GM10266 (cell line): Measurements from ENCODE around the gene KCNH2.

Source experiments
- DNase-seq: peaks from one replicate; pipeline ENCODE4 v3.0.0; 2012; ENCODE audit errors: extremely low spot score
- TF ChIP-seq, protein P1 (sequence below): IDR thresholded peaks from 2 replicates; pipeline ENCODE4 v1.5.1; 2012; ENCODE audit warnings: mild to moderate bottlenecking, low read depth; ENCODE audit not compliant: control insufficient read depth, insufficient read depth; ENCODE audit errors: missing control alignments

The KCNH2 gene

DNA sequence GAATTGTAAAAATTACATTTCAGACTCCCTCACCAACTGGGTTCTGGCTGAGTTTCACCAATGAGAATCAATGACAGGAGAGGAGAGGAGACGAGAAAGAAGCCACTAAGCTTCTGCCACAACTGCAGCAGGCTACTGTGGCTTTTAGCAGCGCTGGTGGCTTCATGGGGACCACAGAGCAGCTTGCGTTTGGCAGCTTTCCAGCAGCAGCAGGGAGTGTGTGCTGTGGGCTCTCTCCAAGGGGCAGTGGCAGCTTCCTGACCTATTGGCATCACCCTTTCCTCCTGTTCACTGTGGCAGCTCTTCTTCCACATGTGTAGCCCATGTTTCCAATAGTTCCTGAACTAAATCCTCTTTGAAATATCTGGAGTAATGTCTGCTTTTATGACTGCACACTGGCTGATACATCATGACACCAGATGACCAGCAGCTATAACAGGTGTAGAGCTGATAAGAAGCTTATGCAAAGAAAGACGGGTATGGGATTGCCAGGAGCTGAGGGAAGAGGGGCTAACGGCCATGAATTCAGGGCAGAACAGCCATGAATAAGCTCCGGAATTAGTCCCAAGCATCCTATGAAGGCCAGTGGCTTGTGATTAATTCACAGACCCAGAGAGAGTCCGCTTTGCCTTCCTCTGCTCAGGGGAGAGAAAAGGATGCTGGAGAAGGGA, 46.8 kb downstream of the KCNH2 start:
- DNase-seq: no peak
- TF ChIP-seq, protein P1, sequence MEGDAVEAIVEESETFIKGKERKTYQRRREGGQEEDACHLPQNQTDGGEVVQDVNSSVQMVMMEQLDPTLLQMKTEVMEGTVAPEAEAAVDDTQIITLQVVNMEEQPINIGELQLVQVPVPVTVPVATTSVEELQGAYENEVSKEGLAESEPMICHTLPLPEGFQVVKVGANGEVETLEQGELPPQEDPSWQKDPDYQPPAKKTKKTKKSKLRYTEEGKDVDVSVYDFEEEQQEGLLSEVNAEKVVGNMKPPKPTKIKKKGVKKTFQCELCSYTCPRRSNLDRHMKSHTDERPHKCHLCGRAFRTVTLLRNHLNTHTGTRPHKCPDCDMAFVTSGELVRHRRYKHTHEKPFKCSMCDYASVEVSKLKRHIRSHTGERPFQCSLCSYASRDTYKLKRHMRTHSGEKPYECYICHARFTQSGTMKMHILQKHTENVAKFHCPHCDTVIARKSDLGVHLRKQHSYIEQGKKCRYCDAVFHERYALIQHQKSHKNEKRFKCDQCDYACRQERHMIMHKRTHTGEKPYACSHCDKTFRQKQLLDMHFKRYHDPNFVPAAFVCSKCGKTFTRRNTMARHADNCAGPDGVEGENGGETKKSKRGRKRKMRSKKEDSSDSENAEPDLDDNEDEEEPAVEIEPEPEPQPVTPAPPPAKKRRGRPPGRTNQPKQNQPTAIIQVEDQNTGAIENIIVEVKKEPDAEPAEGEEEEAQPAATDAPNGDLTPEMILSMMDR: no peak

DNA sequence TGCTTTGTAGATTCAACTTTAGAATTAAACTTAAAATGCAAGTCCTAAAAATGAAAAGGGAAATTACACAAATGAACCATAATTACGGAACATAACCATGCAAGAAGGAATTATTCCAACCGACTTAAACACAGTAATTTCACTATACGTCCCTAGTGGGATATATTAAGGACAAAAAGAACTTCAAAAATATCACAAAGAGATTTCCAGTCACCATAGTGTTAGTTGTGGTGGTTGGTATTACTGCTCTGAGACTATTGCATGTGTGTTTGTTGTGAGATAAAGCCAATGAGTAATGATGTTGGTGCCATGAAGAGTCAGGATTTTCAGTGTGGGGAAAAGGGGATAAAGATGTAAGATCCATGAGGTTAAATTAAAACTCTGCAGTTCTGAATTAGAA, 49.6 kb downstream of the KCNH2 start:
- DNase-seq: no peak
- TF ChIP-seq, protein P1: no peak

DNA sequence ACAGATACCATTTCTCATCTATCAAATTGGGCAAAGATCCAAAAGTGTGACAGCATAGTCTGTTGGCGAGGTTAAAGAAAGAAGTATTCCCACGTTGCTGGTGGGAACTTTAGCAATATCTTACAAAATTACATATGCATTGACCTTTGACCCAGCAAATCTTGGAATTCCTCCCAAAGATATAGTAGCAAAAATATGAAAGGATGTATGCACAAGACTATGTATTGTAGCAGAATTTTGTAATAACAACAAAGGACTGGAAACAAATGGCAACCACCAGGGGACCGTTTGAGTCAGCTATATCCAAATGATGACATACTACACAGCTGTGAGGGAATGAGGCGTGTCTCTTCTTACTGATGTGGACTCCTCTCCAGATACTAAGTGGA, 50.2 kb downstream of the KCNH2 start:
- TF ChIP-seq, protein P1: no peak
- no peak for DNase-seq

DNA sequence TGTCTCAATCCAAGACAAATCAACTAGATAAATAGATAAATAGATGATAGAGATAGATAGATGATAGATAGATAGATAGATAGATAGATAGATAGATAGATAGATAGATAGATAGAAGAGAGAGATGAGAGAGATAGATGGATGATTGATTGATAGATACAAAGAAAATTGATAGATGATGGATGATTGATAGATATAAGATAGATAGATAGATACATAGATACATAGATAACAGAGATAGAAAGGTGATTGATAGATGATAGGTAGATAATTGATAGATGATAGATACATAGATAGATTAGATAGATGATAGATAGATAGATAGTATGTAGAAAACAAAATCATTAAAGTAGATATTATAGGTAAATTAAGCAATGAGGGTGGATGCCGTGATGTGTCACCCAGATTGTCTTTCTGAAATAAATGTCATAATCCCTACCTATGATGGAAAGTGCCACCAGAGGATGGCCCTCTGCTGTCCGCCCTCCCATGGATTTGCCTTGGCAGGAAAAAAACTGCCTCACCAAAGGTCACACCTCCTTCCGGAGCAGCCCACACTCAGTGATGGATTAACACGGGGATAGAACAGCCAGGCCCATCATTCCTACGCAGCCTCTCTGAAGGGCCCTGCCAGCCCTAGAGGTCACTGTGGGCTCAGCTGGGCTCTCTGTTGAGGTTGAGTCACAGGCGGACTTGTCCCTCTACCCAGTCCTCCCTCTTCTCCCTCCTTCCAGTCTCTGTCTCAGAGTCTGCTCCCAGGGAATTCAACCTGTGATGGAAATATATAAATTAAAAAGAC, 50.8 kb downstream of the KCNH2 start:
- TF ChIP-seq, protein P1: no peak
- DNase-seq: no peak

DNA sequence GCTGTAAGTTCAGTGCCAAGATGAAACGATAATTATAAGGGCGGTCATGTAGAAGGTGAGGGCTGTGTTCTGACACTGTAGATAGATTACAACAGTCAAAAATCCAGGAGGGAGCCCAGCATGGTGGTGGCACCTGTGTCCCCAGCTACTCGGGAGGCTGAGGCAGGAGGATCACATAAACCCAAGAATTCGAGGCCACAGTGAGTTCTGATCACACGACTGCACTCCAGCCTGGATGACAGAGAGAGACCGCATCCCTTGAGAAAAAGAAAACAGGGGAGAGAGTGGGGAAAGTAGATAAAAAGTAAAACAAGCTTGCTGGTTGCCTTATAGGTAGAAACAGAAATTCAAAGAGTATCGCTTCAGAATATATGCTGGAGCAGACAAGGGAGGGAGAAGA, 52.1 kb downstream of the KCNH2 start:
- DNase-seq: no peak
- TF ChIP-seq, protein P1: no peak

DNA sequence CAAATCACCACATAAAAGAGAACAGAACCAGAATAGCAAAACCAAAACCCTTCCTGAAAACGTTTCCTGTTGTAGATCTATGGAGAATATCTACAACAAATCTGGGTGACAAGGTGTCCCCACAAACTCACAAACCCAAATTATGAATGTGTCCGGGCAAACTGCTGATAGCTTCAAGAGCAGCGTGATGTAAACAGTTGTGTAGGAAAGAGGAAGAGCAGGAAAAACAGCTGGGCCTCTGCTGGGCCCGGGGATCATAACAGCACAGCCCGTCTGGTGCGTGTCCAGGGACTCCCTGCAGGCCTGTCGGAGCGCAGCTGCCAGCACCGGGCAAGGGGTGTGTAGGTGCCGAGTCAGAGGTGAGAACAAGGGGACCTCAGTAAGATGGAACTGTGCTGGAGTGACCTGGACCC, 53.7 kb downstream of the KCNH2 start:
- DNase-seq: no peak
- TF ChIP-seq, protein P1: no peak

DNA sequence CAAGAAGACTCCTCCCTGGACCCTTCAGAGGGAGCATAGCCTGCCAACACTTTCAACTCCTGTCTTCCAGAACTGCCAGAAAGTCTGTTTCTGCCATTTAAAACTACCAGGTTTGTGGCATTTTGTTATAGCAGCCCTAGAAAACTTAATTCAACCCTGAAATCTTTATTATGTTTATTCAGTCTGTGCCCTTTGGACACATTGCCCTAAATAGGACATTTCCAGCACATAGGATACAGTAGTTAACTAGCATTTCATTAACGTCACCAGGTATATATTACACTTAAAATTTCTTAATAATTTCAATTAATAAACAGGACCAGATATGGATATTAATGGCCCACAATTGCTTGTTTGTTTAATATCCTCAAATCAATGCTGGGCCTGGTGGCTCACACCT, 54.3 kb downstream of the KCNH2 start:
- no peak for DNase-seq
- TF ChIP-seq, protein P1: no peak
